ENCODE data around the gene ICAM2.

DNA sequence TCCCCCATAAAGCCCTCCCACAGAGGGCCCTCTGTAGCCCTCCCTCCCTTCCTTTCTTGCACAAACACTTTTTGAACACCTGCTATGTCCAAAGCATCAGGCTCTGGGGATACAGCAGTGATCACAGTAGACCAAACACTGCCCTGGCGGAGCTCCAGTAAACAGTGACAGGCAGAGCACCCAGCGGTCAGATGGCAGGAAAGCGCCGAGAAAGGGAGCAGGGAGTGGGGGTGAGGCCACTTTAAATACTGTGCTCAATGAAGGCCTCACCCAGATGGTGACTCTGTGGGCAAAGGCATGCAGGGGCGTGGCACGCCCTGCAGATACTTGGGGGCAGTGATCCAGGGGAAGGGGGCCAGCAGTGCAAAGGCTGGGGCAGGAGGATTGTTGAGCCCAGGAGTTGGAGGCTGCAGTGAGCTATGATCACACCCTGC is 14.7 kb downstream of the ICAM2 start:
- TF ChIP-seq, protein P1, sequence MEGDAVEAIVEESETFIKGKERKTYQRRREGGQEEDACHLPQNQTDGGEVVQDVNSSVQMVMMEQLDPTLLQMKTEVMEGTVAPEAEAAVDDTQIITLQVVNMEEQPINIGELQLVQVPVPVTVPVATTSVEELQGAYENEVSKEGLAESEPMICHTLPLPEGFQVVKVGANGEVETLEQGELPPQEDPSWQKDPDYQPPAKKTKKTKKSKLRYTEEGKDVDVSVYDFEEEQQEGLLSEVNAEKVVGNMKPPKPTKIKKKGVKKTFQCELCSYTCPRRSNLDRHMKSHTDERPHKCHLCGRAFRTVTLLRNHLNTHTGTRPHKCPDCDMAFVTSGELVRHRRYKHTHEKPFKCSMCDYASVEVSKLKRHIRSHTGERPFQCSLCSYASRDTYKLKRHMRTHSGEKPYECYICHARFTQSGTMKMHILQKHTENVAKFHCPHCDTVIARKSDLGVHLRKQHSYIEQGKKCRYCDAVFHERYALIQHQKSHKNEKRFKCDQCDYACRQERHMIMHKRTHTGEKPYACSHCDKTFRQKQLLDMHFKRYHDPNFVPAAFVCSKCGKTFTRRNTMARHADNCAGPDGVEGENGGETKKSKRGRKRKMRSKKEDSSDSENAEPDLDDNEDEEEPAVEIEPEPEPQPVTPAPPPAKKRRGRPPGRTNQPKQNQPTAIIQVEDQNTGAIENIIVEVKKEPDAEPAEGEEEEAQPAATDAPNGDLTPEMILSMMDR (IDR thresholded peaks at IDR 0.05) = no peak
- TF ChIP-seq POLR2AphosphoS5 (IDR thresholded peaks at IDR 0.05; ENCODE audit: insufficient read depth in 1 of 2, low read depth in 1 of 2) (no peak), POLR2A (IDR thresholded peaks at IDR 0.05) (no peak)

Measured in vagina (tissue), 2 donors.